EH (cell line): ENCODE data around the gene OR51D1.

ENCODE experiments used
- DNase-seq: peaks from one replicate; pipeline ENCODE4 v3.0.0-alpha.2; 2015; ENCODE audit warnings: low read depth

The OR51D1 gene

GRCh38 chr11:4636962-4637661, at the start of gene OR51D1:
Gene OR51D1, plus strand, starts transcription at chr11:4637477. Its CDS starts 2,314 bp downstream, at chr11:4639791.
- peak; percentile 68 for DNase-seq

GRCh38 chr11:4589017-4589416, 48.3 kb upstream of the OR51D1 start:
- DNase-seq, result no peak

DNA sequence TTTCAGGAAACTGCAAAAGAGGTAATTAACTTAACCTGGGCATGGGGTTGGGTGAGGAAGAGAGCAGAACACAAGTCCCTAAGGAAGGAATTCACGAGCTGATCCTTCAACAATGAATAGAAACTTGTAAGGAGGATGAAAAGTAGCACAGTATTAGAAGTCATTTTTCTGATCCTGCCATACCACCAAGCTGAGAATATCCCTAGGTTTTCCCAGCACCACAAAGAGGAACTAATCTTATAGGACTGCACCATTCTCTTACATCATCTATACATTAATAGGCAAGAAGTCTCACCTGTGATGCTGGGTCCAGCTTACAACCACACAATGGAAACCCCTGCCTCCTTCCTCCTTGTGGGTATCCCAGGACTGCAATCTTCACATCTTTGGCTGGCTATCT, 43.5 kb upstream of the OR51D1 start, which contains the start of gene OR52I1:
OR52I1 (plus strand) TSS at position 301 of the 400 bp plus-strand sequence; CDS start at position 301, 0 bp downstream.
- no peak for DNase-seq

- no peak for DNase-seq
Observed at GRCh38 chr11:4605057-4605456, 32.2 kb upstream of the OR51D1 start.

DNA sequence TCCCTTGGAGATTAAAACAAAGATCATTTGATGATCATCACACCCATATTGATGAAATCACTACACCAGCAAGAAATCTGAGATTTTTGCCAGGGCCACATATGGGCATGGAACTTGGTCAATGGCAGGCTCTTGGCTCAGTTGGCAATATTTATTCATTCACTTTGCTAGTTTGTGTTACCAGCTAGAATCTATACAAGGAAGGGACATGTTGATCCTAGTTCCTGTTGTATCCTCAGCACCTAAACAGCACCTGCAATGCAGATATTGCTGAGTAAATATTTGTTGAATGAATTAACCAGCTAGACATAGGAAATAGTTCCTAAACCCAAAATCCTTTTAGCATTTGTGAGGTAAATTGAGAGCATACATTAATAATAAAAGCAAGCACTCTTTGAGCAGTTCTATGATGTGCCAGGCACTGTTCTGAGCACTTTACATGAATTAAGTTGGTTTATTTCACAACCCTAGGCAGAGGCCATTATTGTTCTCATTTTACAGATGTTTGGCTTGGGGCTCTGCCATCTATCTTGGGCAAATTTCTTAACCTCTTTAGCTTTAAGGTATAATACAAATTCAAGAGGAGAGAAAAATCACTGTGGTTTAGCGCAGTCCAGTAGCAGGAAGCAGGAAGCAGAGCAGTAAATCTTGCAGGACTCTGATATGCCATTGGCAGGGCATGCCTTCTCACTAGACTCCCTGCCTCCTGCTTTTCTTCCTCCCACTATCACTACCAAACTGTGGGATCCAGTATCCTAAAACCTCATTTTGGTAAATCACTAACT, 30.9 kb upstream of the OR51D1 start:
- DNase-seq, result peak; percentile 36

DNA sequence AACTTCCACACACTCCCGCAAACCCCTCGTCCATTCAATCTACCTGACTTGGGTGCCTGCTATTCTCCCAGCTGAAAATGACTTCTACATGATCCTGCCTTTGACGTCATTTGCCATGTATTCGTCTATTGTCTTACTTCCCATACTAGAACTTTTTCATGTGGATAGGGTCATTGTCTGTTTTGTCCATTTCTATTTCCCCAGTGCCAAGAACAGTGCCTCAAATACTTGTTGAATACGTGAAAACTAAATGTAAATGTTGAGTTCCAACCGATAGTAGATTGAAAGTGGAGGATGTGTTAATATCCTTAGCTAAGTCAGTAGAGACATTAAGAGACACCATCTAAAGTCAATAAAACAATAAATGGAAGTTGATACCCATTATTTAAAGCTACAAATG, 30.2 kb upstream of the OR51D1 start:
- peak; percentile 7 for DNase-seq

GRCh38 chr11:4607781-4608666, 29.3 kb upstream of the OR51D1 start, which contains the start of gene TRIM68:
Gene TRIM68, minus strand, starts transcription at chr11:4608231. Its CDS starts 2,727 bp downstream, at chr11:4605504.
- peak; percentile 97 for DNase-seq

DNA sequence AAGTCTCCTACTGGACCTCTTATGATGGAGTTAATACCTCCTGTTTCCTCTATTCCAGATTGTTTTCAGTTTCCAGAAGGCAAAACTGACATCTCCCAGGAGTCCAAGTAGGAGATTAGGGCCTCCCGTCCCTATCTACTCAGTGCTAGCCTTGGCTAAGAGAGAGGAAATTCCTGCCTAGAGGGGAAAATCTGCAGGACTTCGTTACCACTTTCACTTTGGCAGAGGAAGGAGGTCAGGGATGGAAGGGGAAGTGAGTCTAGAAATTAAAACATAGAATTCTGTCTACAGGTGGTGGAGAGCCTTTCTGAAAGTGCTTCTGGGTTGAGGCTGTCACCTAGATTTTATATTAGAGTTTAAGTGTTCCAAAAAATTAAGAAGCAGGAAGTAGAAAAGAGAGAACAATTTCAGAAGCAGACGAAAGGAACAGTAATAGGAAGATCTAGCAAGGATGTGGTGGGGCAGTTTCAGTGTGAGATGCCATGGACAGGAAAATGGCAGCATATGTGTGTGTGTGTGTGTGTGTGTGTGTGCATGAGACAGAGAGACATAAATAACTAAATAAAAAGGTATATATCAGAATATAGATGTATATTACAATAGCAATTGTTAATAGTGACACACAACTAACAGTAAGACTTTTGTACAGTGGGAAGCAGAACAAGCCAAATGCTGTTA, 26.9 kb upstream of the OR51D1 start:
- peak; percentile 53 for DNase-seq

GRCh38 chr11:4611986-4612385, 25.3 kb upstream of the OR51D1 start:
- DNase-seq, result no peak

- DNase-seq, result no peak
Observed at GRCh38 chr11:4615856-4616444, 21.3 kb upstream of the OR51D1 start.

DNA sequence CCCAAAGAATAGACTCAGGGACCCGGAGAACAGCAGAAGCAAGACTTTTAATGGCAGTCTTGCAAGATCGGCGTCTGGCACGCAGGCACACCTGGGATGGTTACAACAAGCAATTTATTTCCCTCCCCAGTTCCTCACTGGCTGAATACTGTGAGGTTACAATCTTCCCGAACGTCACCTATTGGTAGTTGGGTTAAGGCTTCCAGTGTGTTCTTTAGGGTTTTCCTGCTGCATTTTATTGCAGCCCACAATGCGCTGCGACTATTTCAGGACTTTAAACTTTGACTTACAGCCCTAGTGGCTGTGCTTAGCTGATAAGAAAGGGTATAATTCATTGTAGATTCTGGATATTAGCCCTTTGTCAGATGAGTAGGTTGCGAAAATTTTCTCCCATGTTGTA, 17.8 kb upstream of the OR51D1 start:
- DNase-seq, result no peak

GRCh38 chr11:4626207-4627099, 10.8 kb upstream of the OR51D1 start:
- DNase-seq, result peak; percentile 66

GRCh38 chr11:4636136-4636535, 1.1 kb upstream of the OR51D1 start:
- no peak for DNase-seq

- no peak for DNase-seq
Observed at GRCh38 chr11:4637662-4638047, 378 bp downstream of the OR51D1 start.

DNA sequence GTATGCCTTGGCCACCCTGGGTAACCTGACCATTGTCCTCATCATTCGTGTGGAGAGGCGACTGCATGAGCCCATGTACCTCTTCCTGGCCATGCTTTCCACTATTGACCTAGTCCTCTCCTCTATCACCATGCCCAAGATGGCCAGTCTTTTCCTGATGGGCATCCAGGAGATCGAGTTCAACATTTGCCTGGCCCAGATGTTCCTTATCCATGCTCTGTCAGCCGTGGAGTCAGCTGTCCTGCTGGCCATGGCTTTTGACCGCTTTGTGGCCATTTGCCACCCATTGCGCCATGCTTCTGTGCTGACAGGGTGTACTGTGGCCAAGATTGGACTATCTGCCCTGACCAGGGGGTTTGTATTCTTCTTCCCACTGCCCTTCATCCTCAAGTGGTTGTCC, 2.7 kb downstream of the OR51D1 start:
- DNase-seq, result no peak

- no peak for DNase-seq
Observed at GRCh38 chr11:4641501-4641900, 4.2 kb downstream of the OR51D1 start.

GRCh38 chr11:4642043-4642442, 4.8 kb downstream of the OR51D1 start:
- DNase-seq, result no peak

DNA sequence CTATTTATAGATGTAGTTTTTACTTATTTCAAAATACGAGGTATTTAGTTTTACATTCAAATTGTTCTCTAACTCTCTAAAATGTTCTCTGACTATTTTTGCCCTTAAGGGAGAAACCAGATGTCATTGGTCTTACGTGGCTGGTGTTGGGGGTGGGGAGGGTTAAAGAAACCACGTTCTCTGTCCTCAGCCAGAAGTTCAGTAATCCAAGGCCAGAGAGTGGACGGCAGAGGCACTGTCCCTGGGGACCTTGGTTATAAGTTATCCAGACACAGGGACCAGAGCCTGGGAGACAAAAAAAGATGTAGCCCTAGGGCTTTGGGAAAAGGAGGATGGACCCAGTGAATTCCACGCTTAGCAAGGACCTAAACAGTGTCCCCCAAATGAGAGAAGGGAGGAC, 5.8 kb downstream of the OR51D1 start:
- DNase-seq, result peak; percentile 37

DNA sequence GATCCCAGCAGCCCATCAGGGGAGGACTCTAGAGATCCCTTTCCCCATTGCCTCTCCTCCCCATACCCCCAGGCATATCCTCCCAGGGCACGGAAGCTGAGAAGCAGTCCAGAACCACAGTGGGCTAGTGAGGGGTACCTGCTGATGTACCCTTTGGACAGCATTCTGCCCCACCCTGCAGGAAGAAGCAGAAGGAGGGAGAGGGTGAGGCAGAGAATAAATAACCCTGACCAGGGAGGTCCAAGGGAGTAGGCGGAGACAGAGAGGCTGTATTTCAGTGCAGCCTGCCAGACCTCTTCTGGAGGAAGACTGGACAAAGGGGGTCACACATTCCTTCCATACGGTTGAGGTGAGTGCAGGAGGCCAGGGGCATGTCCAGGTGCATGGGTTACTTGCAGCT, 6.4 kb downstream of the OR51D1 start, which contains the start of gene OR51E1:
OR51E1 (plus strand) TSS at position 301 of the 400 bp plus-strand sequence. CDS start 8,545 bp downstream, outside the sequence.
- no peak for DNase-seq

DNA sequence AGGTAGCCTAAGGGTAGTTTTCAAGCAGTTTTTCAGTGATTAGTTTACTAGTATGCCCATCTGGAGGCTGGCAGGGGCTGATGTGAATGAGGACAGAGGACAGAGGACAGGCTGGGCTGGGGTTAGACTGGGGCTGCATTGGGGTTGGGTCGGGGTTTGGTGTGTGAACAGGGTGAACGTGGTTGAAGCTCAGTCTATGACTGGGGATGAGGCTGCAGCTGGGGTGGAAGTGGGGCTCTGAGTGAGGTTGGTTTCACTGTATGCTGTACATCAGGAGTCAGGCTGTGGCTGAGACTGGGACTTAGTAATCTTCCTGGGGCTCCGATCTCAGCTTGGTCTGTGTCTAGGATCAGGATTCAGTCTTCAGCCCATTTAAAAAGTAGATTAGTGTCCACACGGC, 7.0 kb downstream of the OR51D1 start:
- DNase-seq, result no peak
